Measurements from ENCODE around the gene FZD7. TPM values are rescaled to one million over a fixed set of nuclear protein-coding genes. Genes with fewer than 3 reads are reported as not detected.

The FZD7 gene
- total RNA-seq, 4 donors from 2014 or later: 5.8 to 18.8 (median 11.4) TPM

DNA sequence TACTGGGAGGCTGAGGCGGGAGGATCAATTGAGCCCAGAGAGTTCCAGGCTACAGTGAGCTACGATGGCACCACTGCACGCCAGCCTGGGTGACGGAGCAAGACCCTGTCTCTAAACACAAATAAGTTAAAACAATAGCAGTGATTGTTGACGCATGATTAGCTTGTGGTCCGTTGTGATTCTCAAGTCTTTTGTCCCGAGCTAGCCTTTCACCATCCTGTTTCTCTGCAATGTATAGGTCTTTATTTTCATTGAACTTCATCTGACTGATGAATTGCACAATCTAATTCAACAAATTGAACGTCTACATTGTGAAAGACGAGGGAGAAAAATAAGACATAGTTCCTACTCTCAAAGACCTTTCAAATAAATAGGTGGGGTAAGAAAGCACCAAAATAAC, 8.8 kb upstream of the FZD7 start:
- H3K9me3 ChIP-seq: no peaks in the 10 kb centered on the region
- TF ChIP-seq POLR2A (IDR thresholded peaks at IDR 0.05): no peak
- TF ChIP-seq, protein P1, sequence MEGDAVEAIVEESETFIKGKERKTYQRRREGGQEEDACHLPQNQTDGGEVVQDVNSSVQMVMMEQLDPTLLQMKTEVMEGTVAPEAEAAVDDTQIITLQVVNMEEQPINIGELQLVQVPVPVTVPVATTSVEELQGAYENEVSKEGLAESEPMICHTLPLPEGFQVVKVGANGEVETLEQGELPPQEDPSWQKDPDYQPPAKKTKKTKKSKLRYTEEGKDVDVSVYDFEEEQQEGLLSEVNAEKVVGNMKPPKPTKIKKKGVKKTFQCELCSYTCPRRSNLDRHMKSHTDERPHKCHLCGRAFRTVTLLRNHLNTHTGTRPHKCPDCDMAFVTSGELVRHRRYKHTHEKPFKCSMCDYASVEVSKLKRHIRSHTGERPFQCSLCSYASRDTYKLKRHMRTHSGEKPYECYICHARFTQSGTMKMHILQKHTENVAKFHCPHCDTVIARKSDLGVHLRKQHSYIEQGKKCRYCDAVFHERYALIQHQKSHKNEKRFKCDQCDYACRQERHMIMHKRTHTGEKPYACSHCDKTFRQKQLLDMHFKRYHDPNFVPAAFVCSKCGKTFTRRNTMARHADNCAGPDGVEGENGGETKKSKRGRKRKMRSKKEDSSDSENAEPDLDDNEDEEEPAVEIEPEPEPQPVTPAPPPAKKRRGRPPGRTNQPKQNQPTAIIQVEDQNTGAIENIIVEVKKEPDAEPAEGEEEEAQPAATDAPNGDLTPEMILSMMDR (IDR thresholded peaks at IDR 0.05): no peak
- no peak overlapping the region for H3K4me3 ChIP-seq
- no peaks in the 10 kb centered on the region for H3K36me3 ChIP-seq
- no peak for DNase-seq
- no peak overlapping the region for H3K27ac ChIP-seq
- H3K27me3 ChIP-seq: peaks cover 0 to 4% of the 10 kb centered on the region in 2 donors
- no peaks in the 10 kb centered on the region for H3K4me1 ChIP-seq

DNA sequence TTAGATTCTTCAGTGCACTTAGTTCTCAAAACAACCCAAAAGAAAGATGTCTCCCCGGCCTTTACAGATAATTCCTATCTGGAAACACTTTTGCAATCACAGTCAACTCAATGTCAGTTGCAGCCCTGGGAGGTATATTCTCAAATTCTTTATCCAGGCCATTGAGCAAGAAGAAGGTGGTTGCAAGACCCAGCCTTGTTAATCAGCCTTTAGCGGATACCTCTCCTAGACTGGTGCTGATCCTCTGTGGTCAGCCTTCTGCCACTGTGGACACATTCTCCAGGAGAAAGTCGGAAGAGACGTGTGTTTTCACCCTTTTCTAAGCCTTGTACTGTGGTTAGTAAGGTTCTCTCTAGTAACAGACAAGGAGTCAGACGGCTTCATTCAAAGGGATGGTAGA, 7.8 kb upstream of the FZD7 start:
- Histone ChIP-seq H3K4me1 (no peaks in the 10 kb centered on the region), H3K4me3 (no peak overlapping the region), H3K9me3 (no peaks in the 10 kb centered on the region), H3K27ac (no peak overlapping the region), H3K27me3 (no peaks in the 10 kb centered on the region), H3K36me3 (no peaks in the 10 kb centered on the region)
- no peak for DNase-seq
- TF ChIP-seq, protein P1 (IDR thresholded peaks at IDR 0.05): no peak
- TF ChIP-seq POLR2A (IDR thresholded peaks at IDR 0.05): no peak

DNA sequence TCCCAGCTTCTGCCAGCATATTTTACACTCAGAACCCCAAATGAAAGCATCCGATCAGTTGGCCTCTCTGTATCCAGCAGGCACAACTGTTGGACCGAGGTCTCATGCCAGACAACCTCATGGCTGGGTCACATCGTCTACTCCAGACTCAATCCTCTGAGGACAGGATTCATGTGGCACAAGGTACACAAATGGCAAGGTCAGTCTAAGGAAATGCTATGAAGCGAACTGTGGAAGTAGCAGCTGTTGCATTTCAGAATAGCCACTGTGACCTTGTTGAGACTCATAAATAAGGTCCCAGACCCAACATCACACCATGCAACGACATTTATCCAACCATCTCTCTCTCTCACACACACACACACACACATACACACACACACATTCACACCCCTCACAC, 7.1 kb upstream of the FZD7 start:
- Histone ChIP-seq H3K27ac (no peak overlapping the region), H3K27me3 (no peaks in the 10 kb centered on the region), H3K4me3 (no peak overlapping the region), H3K4me1 (no peaks in the 10 kb centered on the region), H3K9me3 (no peaks in the 10 kb centered on the region), H3K36me3 (no peaks in the 10 kb centered on the region)
- no peak for TF ChIP-seq POLR2A (IDR thresholded peaks at IDR 0.05)
- TF ChIP-seq, protein P1 (IDR thresholded peaks at IDR 0.05): no peak
- DNase-seq: no peak

DNA sequence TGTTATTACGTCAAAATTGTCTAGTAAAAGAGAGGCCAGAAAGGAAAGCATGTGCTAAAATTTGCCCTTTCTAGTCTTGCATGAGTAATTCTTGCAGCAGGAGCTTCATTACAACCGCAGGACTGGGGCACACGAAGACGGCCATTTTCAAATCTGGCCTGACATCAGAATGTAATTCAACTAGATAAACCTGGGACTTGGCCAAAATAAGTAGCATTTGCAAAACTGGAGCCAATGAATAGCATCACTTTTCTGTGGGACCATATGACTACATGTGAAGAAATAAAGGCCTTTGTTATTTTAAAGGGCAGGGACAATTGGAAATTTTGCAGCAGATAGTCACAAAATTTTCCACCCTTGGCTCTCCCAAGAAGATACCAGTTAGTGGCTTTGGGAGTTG, 3.0 kb upstream of the FZD7 start:
- Histone ChIP-seq H3K27ac (no peak overlapping the region), H3K36me3 (no peaks in the 10 kb centered on the region), H3K27me3 (no peaks in the 10 kb centered on the region), H3K4me1 (peaks cover 0 to 15% (median 9%) of the 10 kb centered on the region in 4 donors), H3K9me3 (no peaks in the 10 kb centered on the region), H3K4me3 (no peak overlapping the region)
- TF ChIP-seq, protein P1 (IDR thresholded peaks at IDR 0.05): no peak
- TF ChIP-seq POLR2A (IDR thresholded peaks at IDR 0.05): no peak
- no peak for DNase-seq

DNA sequence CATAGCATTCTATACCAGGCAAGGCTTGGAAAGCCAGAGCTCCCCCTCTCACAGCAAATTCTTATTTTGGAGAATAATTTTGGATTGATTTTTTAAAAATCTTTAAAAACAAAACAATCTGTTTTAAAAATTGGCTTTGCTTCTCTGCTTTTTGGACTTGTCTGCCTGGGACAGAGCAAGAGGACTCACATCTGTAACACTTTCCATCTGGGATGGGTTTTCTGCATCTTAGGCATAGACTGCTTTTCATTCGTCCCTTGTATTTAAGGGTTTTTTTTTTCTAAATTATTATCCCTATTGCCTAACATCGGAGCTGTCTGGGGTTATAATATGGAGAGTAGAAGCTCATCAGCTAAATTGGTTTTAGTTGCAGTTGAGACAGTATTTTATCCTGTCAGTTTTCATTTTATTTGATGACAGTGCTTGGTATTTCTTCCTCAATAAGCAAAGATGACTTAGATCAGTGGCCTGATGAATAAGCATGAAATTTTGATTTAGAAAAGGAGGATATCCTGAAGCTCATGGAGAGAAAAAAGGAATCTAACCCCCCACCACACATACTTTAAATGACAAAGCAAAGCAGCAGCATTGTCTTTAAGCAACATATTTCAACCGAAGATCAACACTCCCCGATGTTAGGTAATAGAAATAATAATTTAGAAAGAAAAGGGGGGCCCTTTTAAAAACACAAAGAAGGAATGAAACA, 2.3 kb upstream of the FZD7 start:
- H3K27ac ChIP-seq: peak overlapping the region in 1 of 4 donors; percentile 94
- H3K4me3 ChIP-seq: no peak overlapping the region
- no peaks in the 10 kb centered on the region for H3K36me3 ChIP-seq
- no peaks in the 10 kb centered on the region for H3K9me3 ChIP-seq
- peaks cover 0 to 15% (median 9%) of the 10 kb centered on the region in 4 donors for H3K4me1 ChIP-seq
- no peak for DNase-seq
- TF ChIP-seq POLR2A (IDR thresholded peaks at IDR 0.05): no peak
- TF ChIP-seq, protein P1 (IDR thresholded peaks at IDR 0.05): no peak
- no peaks in the 10 kb centered on the region for H3K27me3 ChIP-seq
